Measurements from ENCODE around the gene TSR2.

TSR2 gene

GRCh38 chrX:54446084-54446483 lies 5.9 kb downstream of the TSR2 start (continued):
- TF ChIP-seq CREB5 (CRISPR knock-in tag; IDR thresholded peaks at IDR 0.05; ENCODE audit: low read depth) (no peak), BACH2 (CRISPR knock-in tag; IDR thresholded peaks at IDR 0.05; ENCODE audit: borderline replicate concordance) (no peak), ZNF8 (CRISPR knock-in tag; IDR thresholded peaks at IDR 0.05) (no peak), ARNTL (CRISPR knock-in tag; IDR thresholded peaks at IDR 0.05; ENCODE audit: borderline replicate concordance, low read depth) (no peak), POU6F1 (CRISPR knock-in tag; IDR thresholded peaks at IDR 0.05; ENCODE audit: borderline replicate concordance, low read depth) (no peak)

GRCh38 chrX:54447461-54447860 lies 7.3 kb downstream of the TSR2 start:
- no peak for TF ChIP-seq POU6F1 (CRISPR knock-in tag; IDR thresholded peaks at IDR 0.05; ENCODE audit: borderline replicate concordance, low read depth)
- TF ChIP-seq ZC3H10 (CRISPR knock-in tag; IDR thresholded peaks at IDR 0.05), result no peak
- no peak for TF ChIP-seq OSR1 (CRISPR knock-in tag; IDR thresholded peaks at IDR 0.05)
- no peak for TF ChIP-seq ZNF70 (CRISPR knock-in tag; IDR thresholded peaks at IDR 0.05)
- TF ChIP-seq PATZ1 (CRISPR knock-in tag; IDR thresholded peaks at IDR 0.05; ENCODE audit: borderline replicate concordance), result no peak
- TF ChIP-seq CREB5 (CRISPR knock-in tag; IDR thresholded peaks at IDR 0.05; ENCODE audit: low read depth), result no peak
- no peak for TF ChIP-seq SNAI2 (CRISPR knock-in tag; IDR thresholded peaks at IDR 0.05)
- no peak for TF ChIP-seq CSDC2 (CRISPR knock-in tag; IDR thresholded peaks at IDR 0.05)
- TF ChIP-seq ZNF8 (CRISPR knock-in tag; IDR thresholded peaks at IDR 0.05), result no peak
- TF ChIP-seq CSRNP3 (CRISPR knock-in tag; IDR thresholded peaks at IDR 0.05), result no peak
- no peak for TF ChIP-seq BACH2 (CRISPR knock-in tag; IDR thresholded peaks at IDR 0.05; ENCODE audit: borderline replicate concordance)
- no peak for TF ChIP-seq GLIS3 (CRISPR knock-in tag; IDR thresholded peaks at IDR 0.05)
- TF ChIP-seq TSHZ2 (CRISPR knock-in tag; IDR thresholded peaks at IDR 0.05), result no peak
- ATAC-seq, result peak; percentile 73

GRCh38 chrX:54449929-54450328 lies 9.7 kb downstream of the TSR2 start:
- TF ChIP-seq CSDC2 (CRISPR knock-in tag; IDR thresholded peaks at IDR 0.05) (no peak), OSR1 (CRISPR knock-in tag; IDR thresholded peaks at IDR 0.05) (no peak), ZFP3 (CRISPR knock-in tag; IDR thresholded peaks at IDR 0.05) (no peak)
- no peak for ATAC-seq
